HG03432 (cell line): ENCODE results near the gene SLC25A29.
"Not testable (repeated sequence)": the region's sequence is repeated elsewhere in the genome, so short reads cannot be mapped to it uniquely, and the experiment has no call there.

Experiments
- ATAC-seq: cut with Tn5 transposase; IDR thresholded peaks from one replicate; pipeline ENCODE4 v1.9.1; 2021; ENCODE audit warnings: mild to moderate bottlenecking, moderate library complexity; ENCODE audit not compliant: unreplicated experiment

SLC25A29 gene, protein sequence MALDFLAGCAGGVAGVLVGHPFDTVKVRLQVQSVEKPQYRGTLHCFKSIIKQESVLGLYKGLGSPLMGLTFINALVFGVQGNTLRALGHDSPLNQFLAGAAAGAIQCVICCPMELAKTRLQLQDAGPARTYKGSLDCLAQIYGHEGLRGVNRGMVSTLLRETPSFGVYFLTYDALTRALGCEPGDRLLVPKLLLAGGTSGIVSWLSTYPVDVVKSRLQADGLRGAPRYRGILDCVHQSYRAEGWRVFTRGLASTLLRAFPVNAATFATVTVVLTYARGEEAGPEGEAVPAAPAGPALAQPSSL

DNA sequence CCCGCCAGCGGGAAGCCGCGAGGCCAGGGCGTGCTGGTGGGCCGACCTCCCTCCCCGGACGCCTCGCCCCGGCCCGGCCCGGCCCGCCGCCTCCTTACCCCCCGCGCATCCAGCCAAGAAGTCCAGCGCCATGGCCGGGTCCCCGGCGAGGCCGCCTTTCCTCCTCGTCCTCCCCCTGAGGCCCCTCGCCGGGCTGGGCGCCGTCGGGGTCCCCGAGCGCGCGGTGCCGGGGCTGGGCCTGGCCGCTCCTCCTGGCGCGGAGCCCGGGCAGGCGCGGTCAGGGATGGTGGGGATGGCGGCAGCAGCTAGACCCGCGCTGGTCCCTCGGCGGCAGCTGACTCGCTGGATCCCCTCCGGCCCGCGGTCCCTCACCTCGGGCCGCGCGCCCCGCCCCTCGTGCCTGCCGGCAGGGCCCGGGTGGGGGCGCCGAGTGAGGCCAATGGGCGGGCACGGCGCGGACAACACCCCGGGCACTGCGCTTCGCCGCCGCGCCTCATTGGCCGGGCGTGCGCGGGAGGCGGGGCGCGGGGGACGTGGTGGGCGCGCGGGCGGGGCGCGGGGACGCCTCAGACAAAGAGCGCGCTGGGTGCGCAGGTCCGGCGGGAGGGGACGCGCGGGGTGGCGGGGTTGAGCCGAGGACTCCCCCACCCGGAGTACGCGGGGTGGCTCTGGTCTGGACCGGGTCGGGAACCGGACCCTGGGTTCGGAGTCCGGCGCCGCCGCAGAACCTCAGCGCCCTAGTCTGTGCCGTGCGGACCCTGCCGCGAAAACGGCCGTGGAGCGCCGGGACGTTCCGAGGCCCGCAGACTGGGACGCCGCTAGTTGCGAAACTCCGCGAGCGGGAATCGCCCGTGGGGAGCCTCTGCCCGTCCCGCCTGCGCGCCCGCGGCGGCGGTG, at the start of gene SLC25A29:
SLC25A29 (minus strand) TSS at position 344 of the 897 bp plus-strand sequence; CDS start at position 132, 212 bp downstream.
- ATAC-seq = peak; percentile 90

DNA sequence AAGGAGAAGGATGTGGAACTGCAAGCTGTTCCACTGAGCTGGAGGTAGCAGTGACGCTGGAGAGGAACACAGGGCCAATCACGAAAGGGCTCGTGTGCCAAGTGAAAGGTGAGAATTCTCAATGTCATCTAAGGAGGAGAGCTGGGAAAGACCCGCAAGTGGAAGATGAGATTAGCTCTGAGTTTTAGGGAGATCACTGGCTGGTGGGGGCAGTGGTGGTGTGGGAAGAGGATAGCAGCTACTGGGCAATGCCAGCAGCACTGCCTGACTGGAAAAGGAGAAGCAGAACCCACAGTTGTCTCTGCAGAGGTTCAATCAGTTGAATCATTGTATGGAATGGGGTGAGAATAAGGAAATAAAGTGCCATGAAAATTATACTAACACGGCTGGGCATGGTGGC, 44.7 kb upstream of the SLC25A29 start:
- no peak for ATAC-seq

DNA sequence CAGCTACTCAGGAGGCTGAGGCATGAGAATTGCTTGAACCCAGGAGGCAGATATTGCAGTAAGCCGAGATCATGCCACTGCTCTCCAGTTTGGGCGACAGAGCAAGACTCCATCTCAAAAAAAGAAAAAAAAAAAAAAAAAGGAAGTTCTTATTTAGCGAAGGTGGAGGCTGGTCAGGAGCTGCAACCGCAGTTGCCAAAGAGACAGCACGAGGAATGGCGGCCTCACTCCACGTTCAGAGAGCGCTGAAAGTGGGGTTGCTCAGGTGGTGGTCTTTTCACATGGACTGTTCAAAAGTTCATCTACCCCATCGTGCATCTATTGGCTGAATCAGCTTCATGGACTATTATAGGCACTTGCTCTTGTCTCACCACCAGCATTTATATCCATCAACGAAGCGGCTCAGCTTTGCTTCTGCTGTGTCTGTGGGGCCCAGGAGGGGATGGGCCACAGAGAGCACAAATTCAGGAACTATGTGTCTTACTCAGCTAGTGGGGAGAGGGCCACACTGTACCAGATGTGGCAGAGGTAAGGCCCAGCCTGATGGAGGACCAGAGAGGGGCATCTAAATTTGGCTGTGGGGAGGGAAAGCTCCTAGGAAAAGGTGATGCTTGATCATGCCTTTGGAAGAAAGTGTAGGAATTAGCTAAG, 44.2 kb upstream of the SLC25A29 start:
- no peak for ATAC-seq

DNA sequence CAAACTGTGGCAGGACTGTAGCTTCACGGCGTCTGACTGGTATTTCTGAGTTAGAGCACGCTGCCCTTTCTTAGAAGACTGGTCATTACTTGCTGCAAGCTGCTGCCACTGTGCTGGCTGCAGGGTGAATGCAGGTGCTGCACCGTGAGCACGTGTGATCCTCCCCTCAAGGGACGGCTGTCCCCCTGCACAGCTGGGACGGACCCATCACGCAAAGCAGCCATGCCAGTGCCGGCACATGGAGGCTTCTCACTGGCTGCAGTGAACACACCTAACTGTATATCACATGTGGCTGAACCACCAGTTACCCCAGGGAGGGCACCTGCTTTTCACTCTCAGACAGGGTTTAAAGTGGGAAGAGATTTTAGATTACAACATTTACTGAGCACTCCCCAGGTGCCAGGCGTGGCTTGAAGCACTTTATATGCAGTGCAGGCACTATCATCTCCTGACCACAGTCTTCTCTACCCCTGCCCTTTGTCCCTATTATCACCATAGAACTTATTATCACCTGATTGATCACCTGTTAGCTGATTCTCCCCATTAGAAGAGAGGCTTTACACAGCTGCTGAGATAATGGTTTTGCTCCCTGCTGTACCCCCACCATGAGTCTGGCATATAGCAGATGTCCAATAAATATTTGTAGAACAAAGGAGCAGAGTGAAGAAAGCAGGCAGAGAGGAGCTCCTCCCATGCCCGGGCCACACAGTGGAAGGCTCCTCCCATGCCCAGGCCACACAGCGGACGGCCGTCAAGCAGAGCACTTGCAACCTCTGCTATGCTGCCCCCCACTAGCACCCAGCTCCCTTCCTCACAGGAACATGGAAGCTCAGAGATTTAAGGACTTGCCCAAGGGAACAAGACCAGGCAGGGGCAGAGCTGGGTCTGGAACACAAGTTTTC, 42.8 kb upstream of the SLC25A29 start:
- ATAC-seq = no peak

DNA sequence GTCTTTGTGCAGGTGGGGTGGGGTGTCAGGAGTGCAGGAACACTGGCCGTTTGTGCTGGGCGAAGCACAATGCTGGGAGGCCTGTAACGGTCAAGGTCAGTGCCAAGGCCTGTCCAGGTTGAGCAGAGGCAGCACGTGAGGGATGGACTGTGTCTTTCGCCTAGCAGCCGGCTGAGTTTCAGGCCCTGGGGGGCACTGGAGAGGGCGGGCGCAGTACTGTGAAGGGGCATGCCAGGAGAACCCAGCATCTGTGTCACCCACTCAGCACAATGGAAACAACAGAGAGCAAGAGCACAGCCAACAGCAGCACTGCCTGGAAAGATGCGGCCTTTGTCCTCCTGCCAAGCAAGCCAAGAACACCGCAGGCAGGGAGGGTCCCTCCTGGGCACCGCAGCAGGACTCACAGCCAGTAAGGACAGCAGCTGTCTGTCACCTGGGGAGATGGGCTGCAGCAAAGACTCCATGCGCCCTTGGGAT, 42.0 kb upstream of the SLC25A29 start:
- ATAC-seq = no peak

DNA sequence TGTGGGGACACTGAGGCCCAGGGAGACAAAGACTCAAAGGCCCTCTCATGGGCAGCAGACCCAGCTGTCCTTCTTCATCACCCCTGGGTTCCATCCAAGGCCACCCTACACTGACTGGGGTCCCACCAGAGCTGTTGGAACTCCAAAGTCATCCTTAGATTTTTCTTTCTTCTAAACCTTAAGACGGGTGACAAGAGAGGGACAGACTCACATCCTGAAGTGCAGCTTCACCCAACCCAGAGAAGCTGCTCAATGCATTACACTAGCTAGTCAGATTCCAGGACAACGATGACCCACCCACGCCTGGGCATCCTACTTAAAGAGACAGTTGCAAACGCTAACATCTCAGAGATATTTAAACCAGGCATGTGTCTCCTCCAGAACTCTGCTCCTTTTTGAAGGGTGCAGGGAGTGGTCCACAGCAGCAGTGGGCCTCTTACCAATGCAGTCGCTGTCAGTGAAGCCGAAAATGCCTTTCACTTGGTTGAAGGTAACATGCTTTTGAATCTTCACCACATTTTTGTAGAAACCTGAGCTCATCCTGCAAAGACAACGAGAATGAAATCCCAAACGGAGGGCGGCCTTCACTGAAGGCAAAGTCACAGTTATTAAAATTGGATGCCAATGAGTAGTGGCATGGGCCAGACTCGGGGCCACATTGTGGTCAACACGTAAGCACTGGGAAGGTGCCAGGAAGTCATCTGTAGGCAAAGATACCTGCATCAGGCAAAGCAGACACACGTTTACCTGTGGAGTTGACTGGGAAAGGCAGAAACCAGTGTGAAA, 40.3 kb upstream of the SLC25A29 start:
- ATAC-seq = no peak

DNA sequence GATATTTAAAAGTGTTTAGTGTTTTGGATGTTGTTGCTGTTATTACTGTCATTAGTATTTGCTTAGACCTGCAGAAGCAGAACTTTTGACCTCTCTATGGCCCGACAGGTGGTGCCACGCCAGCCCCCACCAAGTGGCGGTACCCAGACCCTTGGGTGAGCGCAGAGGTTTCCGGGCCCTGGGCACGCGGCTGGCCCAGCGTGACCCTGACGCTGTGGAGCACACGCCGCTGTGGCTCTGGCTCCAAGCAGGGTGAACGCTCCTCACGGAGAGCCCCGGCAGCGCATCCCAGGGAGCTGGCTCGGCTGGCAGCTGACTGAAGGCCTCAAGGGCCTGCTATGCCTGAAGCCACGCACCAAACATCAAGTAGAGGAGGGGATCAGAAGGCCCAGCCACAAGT, 39.5 kb upstream of the SLC25A29 start:
- ATAC-seq = no peak

DNA sequence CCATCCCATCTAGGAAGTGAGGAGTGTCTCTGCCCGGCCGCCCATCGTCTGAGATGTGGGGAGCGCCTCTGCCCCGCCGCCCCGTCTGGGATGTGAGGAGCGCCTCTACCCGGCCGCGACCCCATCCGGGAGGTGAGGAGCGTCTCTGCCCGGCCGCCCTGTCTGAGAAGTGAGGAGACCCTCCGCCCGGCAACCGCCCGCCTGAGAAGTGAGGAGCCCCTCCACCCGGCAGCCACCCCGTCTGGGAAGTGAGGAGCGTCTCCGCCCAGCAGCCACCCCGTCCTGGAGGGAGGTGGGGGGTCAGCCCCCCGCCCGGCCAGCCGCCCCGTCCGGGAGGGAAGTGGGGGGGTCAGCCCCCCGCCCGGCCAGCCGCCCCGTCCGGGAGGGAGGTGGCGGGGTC, 38.4 kb upstream of the SLC25A29 start:
- ATAC-seq = not testable (repeated sequence)

DNA sequence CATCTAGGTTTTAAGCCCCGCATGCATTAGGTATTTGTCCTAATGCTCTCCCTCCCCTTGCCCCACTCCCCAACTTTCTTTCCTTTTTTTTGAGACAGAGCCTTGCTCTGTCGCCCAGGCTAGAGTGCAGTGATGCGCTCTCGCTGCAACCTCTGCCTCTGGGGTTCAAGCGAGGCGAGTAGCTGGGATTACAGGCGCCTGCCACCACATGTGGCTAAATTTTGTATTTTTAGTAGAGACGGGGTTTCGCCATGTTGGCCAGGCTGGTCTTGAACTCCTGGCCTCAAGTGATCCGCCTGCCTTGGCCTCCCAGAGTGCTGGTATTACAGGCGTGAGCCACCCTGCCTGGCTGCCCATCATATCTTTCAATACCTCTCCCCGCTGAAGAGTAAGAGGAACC, 36.6 kb upstream of the SLC25A29 start:
- not testable (repeated sequence) for ATAC-seq

DNA sequence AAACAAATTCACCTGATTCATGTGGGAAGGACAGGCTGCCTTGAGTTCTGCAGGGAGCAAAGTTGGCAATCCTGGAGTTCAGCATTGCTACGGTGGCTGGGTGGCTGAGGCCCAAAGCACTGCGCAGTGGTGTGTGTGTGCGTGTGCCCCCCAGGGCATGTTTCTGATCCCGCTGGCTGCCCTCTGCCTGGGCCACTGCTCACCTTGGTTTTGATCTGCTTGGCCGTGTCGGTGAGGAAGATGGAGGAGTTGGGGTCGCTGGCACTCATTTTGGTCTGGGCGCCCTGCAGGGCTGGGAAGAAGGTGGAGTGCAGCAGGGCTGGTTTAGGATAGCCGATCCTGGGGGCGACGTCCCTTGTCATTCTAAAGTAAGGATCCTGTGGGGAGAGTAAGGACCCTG, 36.0 kb upstream of the SLC25A29 start:
- ATAC-seq = no peak

DNA sequence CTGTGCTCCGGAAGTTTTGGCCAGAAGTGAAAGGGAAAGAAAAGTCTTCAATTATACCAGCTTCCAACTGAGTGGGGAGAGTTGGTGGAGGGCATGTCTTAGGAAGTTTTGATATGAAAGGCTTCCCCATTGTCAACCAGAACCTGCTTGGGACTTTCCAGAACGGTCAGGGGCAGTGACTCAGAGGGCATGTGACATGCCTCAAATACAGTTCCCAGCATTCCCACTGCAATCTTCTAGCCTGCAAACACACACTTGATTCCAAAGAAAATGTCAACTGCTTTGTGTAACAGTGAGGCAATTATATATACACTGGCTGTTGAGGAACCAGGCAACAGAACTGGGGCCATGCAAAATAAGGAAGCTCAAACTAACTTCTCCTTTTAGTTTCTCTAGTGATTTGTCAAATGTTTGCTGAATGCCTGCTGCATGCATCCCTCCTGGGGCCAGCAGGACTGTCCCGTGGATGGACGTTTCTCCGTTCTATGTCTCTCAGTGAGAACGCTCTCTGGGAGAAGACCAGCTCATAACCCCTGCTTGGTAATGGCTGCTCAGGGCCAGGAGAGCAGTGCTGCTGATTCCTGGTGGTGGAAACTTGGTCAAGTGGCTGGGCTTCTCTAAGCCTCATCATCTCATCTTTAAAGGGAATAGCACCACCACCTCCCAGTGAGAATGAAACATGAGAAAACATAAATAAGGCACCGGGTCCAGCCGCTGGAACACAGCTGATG, 35.2 kb upstream of the SLC25A29 start:
- ATAC-seq = peak; percentile 52

DNA sequence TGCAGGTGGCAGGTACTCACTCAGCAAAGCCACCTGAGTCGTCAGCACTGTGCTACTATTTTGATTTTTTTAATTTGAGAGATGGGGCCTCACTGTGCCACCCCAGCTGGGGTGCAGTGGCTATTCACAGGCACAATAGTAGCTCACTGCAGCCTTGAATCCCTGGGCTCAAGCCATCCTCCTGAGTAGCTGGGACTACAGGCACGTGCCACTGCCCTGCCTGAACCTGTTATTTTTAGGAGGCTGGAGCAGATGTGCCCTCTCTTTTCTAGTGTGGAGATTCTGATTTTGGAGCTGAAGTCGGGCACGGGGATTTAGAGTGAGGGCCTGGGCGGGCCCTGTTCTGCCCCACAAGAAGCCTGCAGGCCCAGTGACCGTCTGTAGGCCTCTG, 34.2 kb upstream of the SLC25A29 start:
- no peak for ATAC-seq

DNA sequence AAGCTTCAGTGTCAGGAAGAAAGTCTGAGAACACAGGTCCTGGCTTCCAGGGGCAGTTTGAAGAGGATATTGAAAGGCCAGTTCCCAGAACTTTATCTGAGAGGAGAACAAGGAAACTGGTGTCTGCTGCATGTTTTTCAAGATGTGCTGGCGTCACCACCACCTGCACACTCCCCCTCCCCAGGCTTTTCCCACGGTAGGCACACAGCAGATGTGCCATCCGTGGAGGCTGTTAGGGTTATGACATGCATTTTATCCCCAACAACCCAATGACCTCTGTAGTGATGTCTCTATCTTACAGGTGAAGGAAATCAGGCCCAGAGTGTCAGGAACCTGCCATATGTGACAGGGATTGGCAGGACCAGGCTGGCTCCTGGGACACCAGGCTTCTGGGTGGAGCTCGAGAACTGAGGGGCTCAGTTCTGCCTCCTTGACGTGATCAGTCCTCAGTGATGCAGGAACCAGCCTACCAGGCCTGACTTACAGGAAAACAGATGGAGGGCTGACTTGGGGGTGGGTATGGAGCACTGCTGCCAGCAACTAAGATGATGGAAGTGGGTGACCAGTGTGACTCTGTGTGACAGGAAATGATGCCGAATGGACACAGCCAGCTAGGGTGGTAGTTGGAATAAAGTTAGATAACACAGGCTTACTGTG, 33.6 kb upstream of the SLC25A29 start:
- ATAC-seq = no peak

DNA sequence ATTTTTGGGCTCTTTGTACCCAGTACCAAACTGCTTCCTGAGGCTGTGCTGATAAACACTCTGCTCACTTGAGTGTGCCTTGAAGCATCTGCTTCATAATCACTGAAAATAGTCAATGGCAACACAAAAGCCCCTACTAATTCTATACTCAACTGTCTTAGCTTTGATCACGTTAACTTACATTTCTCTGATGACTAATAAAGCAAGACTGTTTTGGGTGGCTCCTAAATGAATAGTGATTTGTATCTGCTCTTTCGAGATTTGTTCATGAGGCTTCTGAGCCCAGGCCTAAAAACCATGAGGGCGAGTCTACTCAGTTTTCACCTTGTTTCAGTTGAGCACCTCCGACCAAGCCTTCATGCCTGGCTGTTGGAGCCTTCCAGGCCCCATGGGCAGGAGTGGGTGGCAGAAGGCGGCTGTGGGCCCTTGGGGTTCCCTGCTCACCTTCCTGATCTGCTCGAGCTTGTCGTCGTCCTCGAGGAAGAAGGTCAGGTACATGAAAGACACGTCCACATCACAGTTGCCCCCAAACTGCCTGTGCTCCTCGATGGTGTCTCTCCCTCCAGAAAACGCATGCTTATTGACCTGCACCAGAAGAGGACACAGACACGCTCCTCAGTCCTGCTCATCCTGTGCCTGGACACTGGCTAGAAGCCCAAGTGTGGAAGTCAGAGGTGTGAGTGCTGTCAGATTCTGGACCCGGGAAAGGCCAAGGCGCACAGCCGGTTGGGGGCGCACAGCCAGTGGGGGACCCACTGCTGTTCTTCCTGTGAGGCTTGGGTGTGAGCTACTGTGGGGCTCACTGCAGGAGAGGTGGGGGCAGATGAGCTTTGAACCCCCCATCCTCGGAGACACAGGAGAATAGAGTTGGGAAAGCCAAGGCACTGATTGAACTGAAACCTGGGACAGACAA, 30.6 kb upstream of the SLC25A29 start:
- ATAC-seq = peak; percentile 43

DNA sequence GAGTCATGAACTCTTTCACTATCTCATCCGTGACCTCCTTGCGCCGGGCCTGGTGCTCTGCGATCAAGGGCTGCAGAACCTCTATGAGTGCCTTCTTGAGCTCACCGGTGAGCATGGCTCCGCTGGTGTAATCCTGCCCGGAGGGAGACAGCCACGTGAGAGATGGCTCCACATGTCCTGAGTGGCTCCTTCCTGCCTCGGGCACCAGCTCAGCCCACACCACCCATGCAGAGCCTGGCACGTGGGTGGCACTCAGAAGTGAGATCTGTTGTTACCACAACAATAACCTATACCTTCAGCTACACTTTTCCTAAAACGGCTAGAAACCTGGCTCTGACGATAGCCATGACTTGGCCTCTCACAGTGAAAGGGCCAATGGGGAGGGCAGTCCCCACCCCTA, 28.7 kb upstream of the SLC25A29 start:
- no peak for ATAC-seq

DNA sequence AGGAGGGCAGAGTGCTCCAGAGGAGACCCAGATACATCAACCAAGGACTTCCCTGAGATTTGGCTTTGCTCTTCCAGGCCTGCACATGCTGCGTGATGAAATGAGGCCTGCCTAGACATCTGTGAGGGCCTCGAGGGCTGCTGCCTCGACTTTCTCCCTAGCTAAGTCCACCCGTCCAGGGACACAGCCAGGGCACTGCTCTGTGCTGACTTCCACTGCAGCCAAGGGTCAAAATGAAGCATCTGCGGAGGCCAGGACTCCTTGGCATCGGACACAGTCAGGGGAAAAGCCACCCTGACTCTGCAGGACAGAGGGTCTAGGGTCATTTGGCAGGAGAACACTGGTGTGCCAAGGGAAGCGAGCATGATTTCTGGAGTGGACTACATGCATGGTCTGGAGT, 27.6 kb upstream of the SLC25A29 start:
- no peak for ATAC-seq

DNA sequence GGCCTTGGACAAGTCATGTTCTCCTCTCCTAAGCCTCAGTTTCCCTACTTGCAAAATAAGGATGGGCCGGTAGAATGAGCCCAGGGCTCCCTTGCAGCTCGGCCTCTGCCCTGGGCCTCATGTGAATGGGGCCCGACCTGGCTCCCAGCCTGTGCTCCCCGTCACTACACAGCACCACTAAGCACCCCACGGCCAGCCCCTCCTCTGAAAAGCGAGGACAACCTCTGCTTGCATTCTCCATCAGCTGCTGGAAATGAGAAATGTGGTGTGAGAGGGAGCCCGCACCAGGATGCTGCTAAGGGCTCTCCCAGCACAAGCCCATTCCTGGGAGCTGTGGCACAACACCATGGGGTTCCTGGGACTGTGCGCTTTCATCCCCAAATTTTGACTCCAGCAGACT, 27.1 kb upstream of the SLC25A29 start:
- no peak for ATAC-seq
